Measurements from ENCODE around the gene DRC1.

Gene DRC1

GRCh38 chr2:26399771-26400376 is 1.8 kb upstream of the DRC1 start:
- no peak for DNase-seq (ENCODE audit: low spot score)

GRCh38 chr2:26400723-26401122 is 997 bp upstream of the DRC1 start:
- DNase-seq (ENCODE audit: low spot score): no peak

- no peak for DNase-seq (ENCODE audit: low spot score)
Observed at GRCh38 chr2:26407526-26407925, 5.8 kb downstream of the DRC1 start.

- no peak for DNase-seq (ENCODE audit: low spot score)
Observed at GRCh38 chr2:26409785-26410184, 8.1 kb downstream of the DRC1 start.

- DNase-seq (ENCODE audit: low spot score): no peak
Observed at GRCh38 chr2:26410764-26411243, 9.1 kb downstream of the DRC1 start.

- no peak for DNase-seq (ENCODE audit: low spot score)
Observed at GRCh38 chr2:26411419-26411818, 9.7 kb downstream of the DRC1 start.

GRCh38 chr2:26412091-26412673 is 10.5 kb downstream of the DRC1 start:
- DNase-seq (ENCODE audit: low spot score): no peak

GRCh38 chr2:26414311-26414710 is 12.6 kb downstream of the DRC1 start:
- no peak for DNase-seq (ENCODE audit: low spot score)

GRCh38 chr2:26421961-26422360 is 20.2 kb downstream of the DRC1 start:
- DNase-seq (ENCODE audit: low spot score): no peak

GRCh38 chr2:26422947-26423629 is 21.4 kb downstream of the DRC1 start:
- no peak for DNase-seq (ENCODE audit: low spot score)

- DNase-seq (ENCODE audit: low spot score): no peak
Observed at GRCh38 chr2:26423750-26424149, 22.0 kb downstream of the DRC1 start.

- DNase-seq (ENCODE audit: low spot score): no peak
Observed at GRCh38 chr2:26424221-26424620, 22.5 kb downstream of the DRC1 start.

GRCh38 chr2:26428846-26429245 is 27.1 kb downstream of the DRC1 start:
- no peak for DNase-seq (ENCODE audit: low spot score)

- DNase-seq (ENCODE audit: low spot score): no peak
Observed at GRCh38 chr2:26429779-26430578, 28.3 kb downstream of the DRC1 start.

GRCh38 chr2:26430826-26431225 is 29.1 kb downstream of the DRC1 start:
- DNase-seq (ENCODE audit: low spot score): no peak

- no peak for DNase-seq (ENCODE audit: low spot score)
Observed at GRCh38 chr2:26432363-26432762, 30.6 kb downstream of the DRC1 start.

GRCh38 chr2:26432859-26433258 is 31.1 kb downstream of the DRC1 start:
- DNase-seq (ENCODE audit: low spot score): no peak

- no peak for DNase-seq (ENCODE audit: low spot score)
Observed at GRCh38 chr2:26435106-26435505, 33.4 kb downstream of the DRC1 start.

- DNase-seq (ENCODE audit: low spot score): no peak
Observed at GRCh38 chr2:26438526-26438925, 36.8 kb downstream of the DRC1 start.

- DNase-seq (ENCODE audit: low spot score): no peak
Observed at GRCh38 chr2:26438926-26439325, 37.2 kb downstream of the DRC1 start.

GRCh38 chr2:26442301-26442700 is 40.6 kb downstream of the DRC1 start:
- DNase-seq (ENCODE audit: low spot score): no peak

- no peak for DNase-seq (ENCODE audit: low spot score)
Observed at GRCh38 chr2:26442707-26443106, 41.0 kb downstream of the DRC1 start.

GRCh38 chr2:26444236-26444635 is 42.5 kb downstream of the DRC1 start:
- DNase-seq (ENCODE audit: low spot score): no peak

Data from NAMALWA (cell line).